Hematopoietic multipotent progenitor cell treated with erythropoietin and hydrocortisone succinate and interleukin-3 and kit ligand, for 8 days (in vitro differentiated cells): ENCODE results near the gene ABHD16B.

ENCODE experiments used
- DNase-seq: peaks from one replicate; pipeline ENCODE4 v3.0.0-alpha.2; 2015

ABHD16B gene

DNA sequence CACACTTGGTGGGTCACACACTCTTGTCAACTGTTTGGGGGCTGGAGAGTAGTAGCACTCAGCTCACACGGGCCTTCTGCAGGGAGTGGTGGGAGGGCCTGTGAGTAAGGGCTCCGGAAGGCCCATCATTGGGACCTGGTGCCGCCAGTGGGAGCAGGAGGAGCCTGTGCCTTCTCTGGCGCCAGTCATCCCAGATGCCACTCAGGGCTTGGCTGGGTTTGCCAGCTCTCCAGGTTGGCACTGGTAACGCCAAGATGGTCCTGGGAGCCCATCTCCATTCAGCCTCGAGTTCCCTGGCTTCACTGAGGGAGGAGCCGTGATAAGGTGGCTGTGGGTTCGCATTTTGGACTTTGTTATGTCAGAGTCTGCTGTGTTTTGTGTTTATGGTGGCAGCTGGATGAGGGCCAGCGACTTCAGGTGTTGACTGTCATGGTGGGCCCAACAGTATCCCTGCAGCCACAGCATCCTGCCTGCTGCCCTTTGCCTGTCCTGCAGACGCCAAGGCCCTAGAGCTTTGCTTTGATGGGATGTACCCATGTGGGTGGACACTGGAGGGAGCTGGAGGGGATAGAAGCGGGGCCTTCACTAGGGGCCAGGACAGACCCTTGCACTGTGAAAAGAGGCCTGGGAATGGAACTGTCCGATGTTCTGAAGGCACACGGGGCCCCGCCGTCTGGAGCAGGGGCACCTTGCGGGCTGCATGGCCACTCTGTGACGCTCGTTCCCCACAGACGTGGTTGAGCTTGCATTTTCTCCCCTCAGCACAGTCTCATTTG is 20.3 kb downstream of the ABHD16B start:
- no peak for DNase-seq

DNA sequence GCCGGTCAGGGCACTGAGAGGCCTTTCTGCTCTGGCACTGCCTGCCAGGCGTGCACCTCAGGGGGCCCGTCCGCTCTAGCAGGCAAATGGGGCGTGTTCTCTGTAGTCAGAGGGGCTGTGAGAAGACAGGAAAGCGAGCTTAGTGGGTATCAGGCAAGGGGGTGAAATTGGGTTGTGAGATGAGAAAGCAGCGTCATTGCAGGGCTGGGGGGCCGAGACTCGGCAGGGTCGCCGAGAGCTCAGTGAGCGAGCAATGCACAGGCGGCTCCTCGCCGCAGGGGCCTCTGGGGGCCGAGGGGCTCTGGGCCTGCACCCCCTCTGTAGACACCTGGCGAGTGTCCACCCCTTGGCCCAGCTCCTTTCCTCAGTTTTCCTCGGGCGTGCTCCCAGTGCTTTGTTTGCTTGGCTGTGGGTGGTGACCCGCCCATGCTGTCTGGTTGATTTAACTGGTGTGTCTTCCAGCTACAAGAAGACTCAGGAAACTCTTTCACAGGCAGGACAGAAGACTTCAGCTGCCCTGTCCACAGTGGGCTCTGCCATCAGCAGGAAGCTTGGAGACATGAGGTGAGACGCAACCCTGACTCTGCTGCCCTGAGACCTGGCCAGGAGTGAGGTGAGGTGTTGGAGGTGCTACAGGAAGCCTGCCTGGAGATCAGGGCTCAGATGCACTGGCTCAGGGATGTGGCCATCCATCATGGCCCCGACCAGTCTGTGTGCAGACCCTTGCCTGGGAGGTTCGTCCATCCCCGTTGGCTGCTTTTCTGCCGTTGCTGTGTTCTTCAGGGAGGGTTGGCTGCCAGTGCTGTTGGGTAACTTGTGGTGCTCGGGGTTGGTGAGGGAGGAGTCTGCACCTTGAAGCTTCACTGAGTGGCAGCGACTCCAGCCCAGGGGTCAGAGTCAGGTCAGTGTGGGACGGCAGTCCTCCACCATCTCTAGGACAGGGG is 21.2 kb downstream of the ABHD16B start:
- no peak for DNase-seq

DNA sequence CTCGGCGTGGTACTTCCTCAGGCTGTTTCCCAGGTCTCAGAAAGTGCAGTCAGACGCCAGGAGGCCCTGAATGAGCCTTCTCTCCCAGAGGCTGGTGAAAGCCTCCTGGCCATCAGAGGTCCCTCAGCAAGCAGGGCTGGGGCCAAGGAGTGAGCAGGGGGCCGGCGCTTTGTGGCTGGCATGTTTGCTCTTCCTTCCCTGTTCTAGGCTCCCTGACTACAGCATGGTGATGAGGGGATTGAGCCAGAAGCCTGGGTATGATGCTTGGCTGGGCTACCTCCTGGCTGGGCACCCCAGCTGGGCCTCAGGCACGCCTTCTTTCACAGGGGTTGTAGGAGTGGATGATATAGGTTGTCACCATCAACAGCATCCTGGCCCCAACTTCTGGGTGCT is 21.9 kb downstream of the ABHD16B start:
- DNase-seq, result no peak

DNA sequence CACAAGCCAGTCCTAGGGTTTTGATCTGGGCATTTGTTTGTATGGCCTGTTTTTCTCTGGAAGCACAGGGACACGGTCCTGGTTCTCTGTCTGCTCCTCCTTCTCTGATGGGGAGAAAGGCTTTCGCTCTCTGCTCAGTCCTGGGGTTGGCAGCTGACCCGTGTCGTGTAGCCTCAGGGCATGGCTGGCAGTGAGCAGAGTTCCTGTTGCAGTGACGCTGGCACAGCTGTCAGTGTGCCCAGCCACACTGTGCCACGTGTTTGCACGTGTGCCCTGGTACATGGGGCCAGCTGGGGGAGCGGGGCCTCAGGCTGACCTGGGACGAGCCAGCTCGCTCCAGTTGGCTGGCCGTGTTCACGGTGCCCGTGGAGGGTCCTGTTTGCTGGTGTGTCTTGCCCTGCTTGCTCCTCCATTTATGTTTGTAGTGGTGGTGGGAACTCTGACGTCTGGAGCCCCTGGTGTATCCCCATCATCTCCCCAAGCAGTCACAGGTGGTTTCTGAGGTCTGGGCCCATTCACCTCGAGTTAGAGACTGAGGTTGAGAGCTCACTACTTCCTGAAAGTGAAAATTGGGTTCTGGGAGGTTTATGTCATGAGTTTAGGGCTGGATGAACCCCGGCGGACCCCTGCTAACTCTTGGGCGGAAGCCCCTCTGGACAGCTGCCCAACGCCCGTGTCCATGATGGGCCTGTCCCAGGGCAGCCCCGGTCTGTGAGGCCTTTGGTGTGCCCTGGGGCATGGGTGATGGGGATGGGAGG is 23.4 kb downstream of the ABHD16B start:
- no peak for DNase-seq

DNA sequence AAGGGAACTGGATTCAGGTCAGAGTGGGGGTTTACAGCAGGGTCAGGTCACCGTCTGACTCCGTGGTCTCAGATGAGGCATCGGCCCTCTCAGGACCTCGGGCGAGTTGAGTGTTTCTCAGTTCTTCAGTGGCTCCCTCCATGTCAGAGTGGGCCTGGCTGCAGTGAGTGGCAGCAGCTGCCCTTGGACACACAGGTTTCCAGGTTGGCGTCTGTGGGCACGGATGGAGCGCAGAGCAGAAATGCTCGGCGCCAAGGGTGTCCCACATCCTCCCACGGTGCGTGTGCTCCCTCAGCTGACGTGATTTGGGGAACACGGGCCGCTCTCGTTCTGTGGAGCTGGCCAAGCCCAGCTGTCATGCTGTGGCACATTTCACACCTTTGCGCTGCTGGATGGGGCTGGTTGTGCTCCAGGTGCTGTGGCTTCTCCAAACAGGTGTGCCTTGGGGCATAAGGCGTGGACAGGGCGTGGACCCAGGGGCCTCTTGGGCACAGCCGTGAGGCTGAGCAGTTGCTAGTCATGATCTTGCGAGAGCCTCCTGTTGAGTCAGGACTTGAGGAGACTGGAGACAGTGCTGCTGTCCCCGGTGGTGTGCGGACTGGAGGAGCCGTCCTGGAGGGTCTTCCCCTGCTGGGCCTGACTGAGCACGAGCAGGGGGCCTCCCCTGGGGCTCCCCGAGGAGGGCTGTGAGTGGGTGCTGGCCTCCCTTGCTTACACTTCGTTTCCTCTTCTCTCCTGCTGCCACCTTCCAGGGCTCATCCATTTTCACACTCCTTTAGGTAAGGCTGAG is 24.2 kb downstream of the ABHD16B start:
- DNase-seq, result no peak

DNA sequence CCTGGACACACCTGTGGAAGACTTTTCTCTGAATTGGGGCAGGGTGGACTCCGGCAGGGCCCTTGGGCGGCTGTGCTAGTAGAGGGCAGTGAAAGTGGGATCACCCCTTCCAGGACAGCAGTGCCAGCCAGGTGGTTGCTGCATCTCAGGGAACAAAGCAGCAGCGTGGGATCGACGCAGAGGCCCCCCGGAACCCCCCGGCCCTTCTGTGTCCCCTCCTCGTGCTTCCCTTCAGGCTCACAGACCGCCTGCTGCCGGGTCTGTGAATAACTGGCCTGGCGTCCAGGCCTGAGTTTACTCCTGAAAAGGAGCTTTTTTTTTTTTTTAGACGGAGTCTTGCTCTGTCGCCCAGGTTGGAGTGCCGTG is 24.7 kb downstream of the ABHD16B start:
- no peak for DNase-seq

DNA sequence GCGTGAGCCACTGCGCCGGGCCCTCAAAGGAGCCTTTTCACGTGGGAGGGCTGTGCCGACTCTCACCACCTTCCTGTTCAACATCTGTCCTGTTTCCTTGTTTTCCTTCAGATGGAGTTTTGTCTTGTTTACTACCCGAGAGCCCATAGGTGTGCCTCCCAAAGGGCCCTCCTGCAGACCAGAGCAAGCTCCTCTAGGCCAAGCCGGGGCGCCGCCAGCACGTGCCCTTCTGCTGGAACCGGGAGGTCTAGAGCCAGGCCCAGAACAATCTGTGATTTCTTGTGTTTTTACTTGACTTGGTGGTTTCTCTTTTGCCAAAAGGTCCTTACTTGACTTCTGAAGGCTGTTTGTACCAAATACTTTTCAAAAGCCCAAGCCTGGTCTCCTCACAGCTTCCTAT is 25.6 kb downstream of the ABHD16B start:
- no peak for DNase-seq

DNA sequence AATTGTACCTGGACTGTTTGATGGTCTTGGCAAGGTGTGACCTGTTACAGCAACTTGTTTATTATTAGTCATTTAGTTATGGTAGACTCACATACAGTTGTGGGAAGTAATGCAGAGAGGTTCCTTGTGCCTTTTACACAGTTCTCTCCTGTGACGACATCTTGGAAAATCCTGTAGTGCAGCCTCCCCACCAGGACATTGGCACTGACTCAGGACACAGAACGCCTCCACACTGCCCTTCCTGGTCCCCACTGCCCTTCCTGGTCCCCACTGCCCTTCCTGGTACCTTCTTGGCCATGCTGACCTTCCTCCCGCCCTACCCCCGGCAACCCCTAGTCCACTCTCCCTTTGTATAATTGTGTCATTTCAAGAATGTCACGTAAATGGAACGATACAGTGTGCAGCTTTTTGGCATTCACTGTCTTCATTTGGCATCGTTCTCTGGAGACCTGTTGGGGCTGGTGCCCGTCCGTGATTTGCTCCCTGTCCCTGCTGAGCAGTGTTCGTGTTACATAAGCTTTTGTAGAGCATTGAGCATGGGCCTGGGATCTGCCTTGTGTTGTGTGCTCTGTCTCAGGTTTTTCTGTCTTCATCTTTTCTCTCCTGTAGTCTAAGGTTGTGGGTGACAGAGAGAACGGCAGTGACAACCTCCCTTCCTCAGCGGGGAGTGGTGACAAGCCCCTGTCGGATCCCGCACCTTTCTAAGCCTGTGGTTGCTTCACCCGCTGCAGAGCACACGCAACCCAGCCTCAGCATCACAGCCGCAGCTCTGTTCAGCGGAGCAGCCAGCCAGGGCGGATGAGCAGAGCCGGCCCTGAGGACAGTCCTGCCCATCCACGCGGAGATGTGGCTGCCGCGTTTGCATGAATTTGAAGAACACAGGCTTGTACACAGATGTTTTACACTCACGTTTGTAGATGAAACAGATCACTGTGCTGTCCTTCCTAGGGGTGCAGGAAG is 28.2 kb downstream of the ABHD16B start:
- DNase-seq, result no peak

DNA sequence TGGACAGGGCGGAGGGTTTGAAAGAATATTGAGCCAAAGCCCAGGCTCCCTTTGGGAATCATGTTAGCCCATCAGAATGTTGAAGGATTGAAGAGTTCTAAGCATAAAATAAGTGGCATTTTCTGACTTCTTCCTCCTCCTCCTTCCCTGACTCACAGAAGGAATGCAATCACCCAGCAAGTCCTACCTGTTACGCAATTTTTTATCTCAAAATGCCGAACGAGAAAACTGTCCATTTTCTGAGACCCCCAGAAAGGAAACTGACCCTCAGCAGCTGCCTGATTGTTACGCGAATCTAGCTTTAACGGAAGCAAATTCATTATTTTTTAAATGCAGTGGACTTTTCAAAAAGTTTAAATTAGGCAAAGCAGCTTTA is 28.9 kb downstream of the ABHD16B start:
- DNase-seq, result no peak

DNA sequence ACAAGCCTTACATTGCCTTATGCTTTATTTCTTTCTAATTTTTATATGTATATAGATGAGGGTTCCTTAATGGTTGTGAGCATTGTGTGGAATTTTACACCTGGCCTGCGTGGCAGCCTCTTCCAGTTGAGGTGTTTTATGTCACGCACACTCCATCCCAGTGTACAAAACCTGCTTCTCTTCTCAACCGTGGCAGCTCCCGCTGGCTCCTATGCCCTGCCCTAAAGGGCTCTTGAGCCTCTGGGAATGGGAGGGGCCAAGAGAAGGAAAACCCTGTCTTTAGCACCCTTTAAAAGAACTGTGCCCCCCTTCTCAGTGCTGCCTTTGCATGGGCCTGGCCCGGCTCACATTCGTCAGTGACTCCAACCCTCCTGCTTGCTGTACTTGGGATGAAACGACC is 29.3 kb downstream of the ABHD16B start:
- no peak for DNase-seq

DNA sequence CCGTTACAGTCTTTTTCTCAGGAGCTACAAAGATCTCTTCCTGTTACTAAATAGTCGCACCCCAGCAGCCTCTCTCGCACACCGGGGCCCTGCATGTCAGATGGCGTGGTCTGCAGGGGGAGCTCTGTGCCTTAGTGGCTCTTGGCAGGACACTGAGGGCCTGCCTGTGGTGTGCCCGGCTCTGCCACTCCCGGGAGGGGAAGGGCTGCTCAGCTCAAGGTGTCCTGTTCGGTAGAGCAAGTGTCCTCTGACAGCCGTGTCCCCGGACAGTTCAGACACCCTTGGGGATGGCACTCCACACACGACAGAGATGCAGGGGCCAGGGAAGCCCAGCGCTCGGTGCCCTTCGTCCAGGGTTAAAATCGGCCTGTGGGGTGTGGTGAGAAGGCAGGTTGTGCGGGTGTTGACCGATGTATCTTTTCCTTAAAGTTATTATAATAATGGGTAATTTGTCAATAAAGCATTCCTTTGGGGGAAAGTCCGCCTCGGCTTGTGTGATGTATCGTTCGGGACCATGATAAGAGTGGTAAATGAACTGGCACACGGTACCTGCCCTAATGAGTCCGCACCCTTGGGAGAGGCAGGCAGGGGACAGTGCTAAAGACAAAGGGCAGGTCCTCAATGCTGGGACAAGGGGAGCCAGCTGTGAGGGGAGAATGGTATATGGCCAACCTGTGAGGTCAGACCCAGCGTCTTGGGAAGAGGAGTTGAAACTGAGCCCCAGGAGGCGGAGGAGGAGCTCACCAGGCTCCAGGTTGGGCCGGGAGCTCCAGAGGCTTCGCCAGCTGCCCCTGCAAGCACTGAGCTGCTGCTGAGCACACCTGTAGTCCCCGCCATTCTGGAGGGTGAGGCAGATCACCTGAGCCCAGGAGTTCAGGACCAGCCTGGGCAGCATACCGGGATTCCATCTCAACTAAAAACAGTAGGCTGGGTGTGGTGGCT is 30.0 kb downstream of the ABHD16B start:
- DNase-seq, result no peak

DNA sequence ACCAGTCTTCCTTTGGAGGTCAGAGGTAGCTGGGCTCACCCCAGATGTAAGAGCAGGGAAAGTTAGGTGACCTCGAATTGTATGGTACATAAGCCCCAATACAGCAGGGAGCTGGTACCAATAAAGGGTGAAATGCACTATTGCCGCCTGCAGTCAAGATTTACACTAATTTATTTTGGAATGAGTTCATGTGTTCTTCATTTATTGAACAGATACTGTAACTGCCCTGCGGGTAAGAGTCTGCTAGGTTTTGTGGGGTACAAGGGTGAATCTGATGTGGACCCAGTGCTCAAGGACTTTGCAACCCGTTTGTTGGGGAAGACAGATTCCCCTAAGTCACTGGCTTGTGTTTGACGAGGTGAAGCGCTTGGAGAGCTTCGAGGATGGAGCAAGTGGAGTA is 31.1 kb downstream of the ABHD16B start:
- DNase-seq, result no peak

DNA sequence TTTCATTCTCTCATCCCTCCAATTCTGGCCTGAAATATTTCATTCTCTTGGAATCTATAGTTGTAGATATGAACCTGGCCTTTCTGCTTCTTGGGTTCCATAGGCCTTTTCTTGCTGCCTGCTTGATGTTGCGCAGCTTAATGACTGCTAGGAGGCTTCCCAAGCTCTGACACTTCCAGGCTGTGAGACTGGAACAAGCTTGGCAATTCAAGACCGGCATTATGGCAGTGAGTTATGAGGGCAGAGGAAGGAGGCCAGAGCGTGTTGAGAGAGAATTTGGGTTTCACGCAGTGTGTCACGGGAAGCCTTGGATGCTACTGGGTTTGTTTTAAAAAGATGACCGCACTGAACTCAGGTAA is 32.7 kb downstream of the ABHD16B start:
- no peak for DNase-seq

DNA sequence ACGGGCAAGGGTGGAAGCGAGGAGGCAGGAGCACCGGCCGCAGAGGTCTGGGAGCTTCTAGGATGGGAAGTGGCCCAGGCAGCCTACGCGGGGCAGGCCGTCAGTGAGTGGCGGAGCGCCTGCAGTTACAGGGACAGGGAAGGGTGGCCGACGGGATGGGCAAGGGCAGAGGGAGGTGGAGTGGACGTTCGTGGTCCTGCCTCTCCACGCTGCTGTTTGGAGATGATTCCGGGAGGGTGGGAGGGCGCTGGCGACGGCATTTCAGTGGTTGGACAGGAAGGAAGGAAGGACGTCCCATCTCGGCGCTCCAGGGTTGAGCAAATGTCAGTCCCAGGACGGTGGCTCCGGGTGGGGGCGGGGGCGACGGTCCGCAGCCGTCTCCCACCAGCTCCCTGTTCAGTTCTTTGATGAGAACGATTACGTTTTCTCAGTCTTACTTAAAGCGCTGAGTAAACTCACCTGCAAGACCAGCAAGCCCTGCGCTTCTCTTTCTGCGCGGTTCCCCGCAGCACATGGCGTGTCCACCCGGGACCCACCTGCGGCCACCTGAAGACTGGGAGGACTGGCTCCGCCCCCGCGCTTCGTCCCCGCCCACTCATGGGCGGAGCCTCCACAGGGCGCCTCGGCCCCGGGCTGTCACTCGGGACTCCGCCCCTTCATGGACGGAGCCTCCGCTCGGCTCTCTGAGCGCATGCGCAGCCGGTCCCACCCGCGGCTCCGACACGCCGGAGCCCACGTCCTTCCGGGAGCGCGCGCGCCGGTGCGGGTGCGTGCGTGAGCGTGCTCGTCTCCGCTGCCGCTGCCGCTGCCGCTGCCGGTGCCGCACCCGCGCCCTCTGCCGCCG is 33.3 kb downstream of the ABHD16B start, which contains the start of gene DNAJC5:
DNAJC5 (plus strand) TSS at position 769 of the 844 bp plus-strand sequence. CDS start 33,220 bp downstream, outside the sequence.
- DNase-seq, result peak; percentile 94

DNA sequence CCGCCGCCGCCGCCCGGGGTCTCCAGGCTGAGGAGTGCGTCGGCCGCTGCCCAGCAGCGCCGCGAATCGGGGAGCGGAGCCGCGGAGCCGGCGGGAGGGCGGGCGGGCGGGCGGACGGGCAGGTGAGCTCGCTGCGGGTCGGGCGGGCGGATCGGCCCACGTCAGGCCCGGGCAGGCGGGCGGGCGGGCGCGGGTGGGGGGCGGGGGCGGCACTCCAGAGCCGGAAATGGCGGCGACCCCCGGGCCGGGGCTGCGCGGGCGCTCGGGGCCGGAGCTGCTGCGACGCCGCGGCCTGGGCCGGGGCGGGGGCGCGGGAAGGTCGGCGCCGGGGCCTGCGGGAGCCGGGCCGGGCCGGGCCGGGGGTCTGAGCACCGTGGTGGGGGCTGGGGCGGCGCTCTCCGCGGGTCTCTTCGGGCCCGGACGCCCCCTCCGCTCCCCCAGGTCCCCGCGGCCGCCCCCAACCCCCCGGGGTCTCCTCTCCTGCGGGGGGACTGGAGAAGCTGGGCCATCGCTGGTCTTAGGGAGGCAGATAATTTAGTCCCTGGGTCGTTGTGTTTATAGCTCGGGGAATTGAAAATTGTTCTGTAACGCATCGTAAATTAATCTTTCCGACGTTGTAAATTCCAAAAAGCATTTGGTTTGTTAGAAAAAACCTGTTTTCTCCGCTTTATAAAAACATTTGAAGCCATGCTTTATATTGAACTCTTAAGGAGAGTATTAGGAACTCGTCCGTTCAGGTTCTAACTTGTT is 34.1 kb downstream of the ABHD16B start:
- no peak for DNase-seq

DNA sequence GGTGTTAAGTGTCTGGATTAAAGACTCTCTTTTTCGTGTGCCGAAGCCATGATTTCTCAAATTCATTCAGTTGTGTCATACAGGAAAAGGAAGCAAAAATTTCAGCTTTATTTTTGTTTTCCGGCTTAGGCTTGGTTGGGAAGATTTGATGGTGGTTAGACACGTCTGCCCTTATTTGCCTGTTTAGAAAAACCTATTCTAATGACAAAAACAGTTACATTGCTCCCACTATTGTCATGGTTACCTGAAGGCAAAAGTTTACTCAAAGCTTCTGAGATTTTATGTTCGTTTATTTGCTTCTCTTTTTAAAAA is 34.6 kb downstream of the ABHD16B start:
- DNase-seq, result no peak

DNA sequence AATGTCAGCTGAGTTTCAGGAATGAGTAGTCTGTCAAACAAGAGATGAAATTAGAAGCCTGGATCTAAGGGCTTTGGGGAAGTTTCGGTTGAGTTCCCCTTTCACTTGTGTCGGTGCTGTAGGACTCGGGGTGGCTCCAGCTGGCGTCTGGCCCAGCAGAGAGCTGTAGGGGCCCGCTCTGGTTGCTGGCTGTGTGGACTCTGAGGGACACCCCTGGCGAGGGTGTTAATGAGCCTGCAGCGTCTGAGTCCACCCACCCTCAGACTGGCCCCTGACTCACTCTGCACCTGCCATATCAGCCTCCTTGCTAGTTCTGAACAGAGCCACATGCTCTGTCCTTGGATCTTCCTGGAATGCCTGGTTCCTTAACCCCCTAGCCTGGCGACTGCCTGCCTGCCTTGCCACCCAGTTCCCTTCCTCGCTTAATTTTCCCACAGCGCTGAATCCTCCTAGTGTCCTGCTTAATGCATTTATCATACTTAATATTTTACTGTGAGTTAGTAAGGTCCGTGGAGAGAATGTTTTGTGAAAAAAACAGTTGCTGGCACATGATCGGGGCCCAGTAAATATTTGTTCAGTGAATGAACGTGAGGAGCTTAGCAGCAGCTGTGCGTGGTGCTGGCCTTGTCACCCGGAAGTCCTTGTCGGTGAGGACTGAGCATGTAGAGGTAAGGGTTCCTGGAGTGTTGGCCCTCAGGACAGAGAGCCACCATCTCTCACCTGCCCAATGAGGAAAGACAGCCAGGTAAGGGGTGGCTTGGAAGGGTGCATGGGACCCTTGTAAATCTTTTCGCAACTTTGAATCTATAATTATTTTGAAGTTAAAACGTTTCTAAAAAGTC is 35.2 kb downstream of the ABHD16B start:
- peak; percentile 62 for DNase-seq
